Sigmoid colon (tissue), 7 donors: Measurements from ENCODE around the gene INTS11. TPM values are rescaled to one million over a fixed set of nuclear protein-coding genes. Genes with fewer than 3 reads are reported as not detected.

Experiments
- DNase-seq: peaks from one replicate; pipeline ENCODE4 v3.0.0-alpha.2; 2019
- H3K27ac ChIP-seq, 4 donors: fragments of 200-600 bp; sonication (generic); one replicate each; pipeline ENCODE4 v1.5.1; 2016 to 2019; ENCODE audit warnings: mild to moderate bottlenecking in 1 of 4
- H3K27me3 ChIP-seq, 3 donors: fragments of 200-600 bp; sonication (generic); one replicate each; pipeline ENCODE4 v1.5.1; 2019; ENCODE audit warnings: mild to moderate bottlenecking in 1 of 3
- H3K36me3 ChIP-seq, 4 donors: fragments of 200-600 bp; sonication (generic); one replicate each; pipeline ENCODE4 v1.5.1; 2016 to 2019
- H3K4me1 ChIP-seq, 4 donors: fragments of 200-600 bp; sonication (generic); one replicate each; pipeline ENCODE4 v1.5.1; 2017 to 2019
- H3K4me3 ChIP-seq, 4 donors: fragments of 200-600 bp; sonication (generic); one replicate each; pipeline ENCODE4 v1.5.1; 2017 to 2019; ENCODE audit warnings: mild to moderate bottlenecking in 2 of 4, moderate library complexity in 1 of 4
- H3K9me3 ChIP-seq, 4 donors: fragments of 200-600 bp in 3 of 4; sonication (generic) in 3 of 4; one replicate each; pipeline versions ENCODE4 v1.5.1 to v1.6.1; 2013 to 2019
- EP300 ChIP-seq, 4 donors: sonication (generic); formaldehyde crosslinking; IDR thresholded peaks; one replicate each; pipeline ENCODE4 v1.6.1; 2017; ENCODE audit warnings: antibody characterized with exemption in 4 of 4
- POLR2A ChIP-seq, 2 donors: fragments of 450-650 bp; IDR thresholded peaks; one replicate each; pipeline ENCODE4 v1.6.1; 2016; ENCODE audit warnings: antibody characterized with exemption in 2 of 2, mild to moderate bottlenecking in 2 of 2, moderate library complexity in 2 of 2
- POLR2AphosphoS5 ChIP-seq, 4 donors: sonication (generic); formaldehyde crosslinking; IDR thresholded peaks; one replicate each; pipeline ENCODE4 v1.6.1; 2017; ENCODE audit warnings: antibody characterized with exemption in 4 of 4
- WGBS, 2 donors: extraction: QIAGEN DNeasy Blood & Tissue Kit; methylation state at CpG; one replicate each; pipeline ENCODE4 v1.1.7; 2013; 5-methylcytosine and 5-hydroxymethylcytosine counted together
- intact Hi-C: fragments of 100-400 bp; cut with DNase I; formaldehyde crosslinking; loops from one replicate; pipeline ENCODE4 v1.15.1; 2023
- polyA plus RNA-seq, 3 donors: library from polyadenylated mRNA; stranded (reverse); fragments of 200-250 nt; gene quantifications; one replicate each; pipeline ENCODE4 v1.2.3, GENCODE V29; 2013
- total RNA-seq, 4 donors: library from RNA; depleted of rRNA; stranded (reverse); fragments of >200 nt; gene quantifications; one replicate each; pipeline ENCODE4 v1.1.0, GENCODE V29; 2016
- TF ChIP-seq, protein P1 (sequence below), 4 experiments: fragments of 450-650 bp in 3 of 4; fragments of 200-600 bp in 1 of 4; IDR thresholded peaks; one replicate each; pipeline ENCODE4 v1.5.1; 2016 to 2019; ENCODE audit warnings: antibody characterized with exemption in 4 of 4, mild to moderate bottlenecking in 3 of 4, moderate library complexity in 2 of 4
- donor health status: healthy with polysubstance abuse.
- donor health status: Bipolar disorder and iron deficiency.
- donor health status: healthy.

INTS11 gene
- total and polyA plus RNA-seq, 7 donors = 58.3 to 135 (median 87.1) TPM

- no peak overlapping the region for H3K27ac ChIP-seq
- 90 to 92% methylated on average over 17 of the region's 17 CpGs for WGBS, 2 donors
- no peak for DNase-seq
- no peak overlapping the region for H3K4me3 ChIP-seq
- no peaks in the 10 kb centered on the region for H3K27me3 ChIP-seq
- TF ChIP-seq, protein P1, sequence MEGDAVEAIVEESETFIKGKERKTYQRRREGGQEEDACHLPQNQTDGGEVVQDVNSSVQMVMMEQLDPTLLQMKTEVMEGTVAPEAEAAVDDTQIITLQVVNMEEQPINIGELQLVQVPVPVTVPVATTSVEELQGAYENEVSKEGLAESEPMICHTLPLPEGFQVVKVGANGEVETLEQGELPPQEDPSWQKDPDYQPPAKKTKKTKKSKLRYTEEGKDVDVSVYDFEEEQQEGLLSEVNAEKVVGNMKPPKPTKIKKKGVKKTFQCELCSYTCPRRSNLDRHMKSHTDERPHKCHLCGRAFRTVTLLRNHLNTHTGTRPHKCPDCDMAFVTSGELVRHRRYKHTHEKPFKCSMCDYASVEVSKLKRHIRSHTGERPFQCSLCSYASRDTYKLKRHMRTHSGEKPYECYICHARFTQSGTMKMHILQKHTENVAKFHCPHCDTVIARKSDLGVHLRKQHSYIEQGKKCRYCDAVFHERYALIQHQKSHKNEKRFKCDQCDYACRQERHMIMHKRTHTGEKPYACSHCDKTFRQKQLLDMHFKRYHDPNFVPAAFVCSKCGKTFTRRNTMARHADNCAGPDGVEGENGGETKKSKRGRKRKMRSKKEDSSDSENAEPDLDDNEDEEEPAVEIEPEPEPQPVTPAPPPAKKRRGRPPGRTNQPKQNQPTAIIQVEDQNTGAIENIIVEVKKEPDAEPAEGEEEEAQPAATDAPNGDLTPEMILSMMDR (IDR thresholded peaks at IDR 0.05) = no peak
- no peak for TF ChIP-seq POLR2AphosphoS5 (IDR thresholded peaks at IDR 0.05)
- no peak for TF ChIP-seq EP300 (IDR thresholded peaks at IDR 0.05)
- no peak for TF ChIP-seq POLR2A (IDR thresholded peaks at IDR 0.05)
- no peaks in the 10 kb centered on the region for H3K36me3 ChIP-seq
- intact Hi-C loops = no loop called here
- H3K4me1 ChIP-seq = peaks cover 0 to 13% (median 10%) of the 10 kb centered on the region in 4 donors
- no peaks in the 10 kb centered on the region for H3K9me3 ChIP-seq
These were observed 45.4 kb downstream of the INTS11 start for GRCh38 chr1:1279028-1279427.

DNA sequence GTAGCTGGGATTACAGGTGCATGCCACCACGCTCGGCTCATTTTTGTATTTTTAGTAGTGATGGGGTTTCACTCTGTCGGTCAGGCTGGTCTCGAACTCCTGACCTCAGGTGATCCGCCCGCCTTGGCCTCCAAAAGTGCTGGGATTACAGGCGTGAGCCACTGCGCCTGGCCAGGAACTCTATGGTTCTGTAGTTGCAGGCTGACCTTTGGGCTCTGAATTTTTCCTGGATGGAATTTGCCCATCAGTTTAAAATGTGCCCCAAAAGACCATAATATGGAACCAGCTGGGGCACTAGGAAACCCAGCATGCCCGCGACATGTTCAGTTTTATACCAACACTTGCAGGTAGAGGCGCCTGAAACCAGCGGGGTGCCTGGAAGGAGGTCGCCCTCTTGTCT lies 45.8 kb downstream of the INTS11 start:
- Histone ChIP-seq H3K4me3 (no peak overlapping the region), H3K9me3 (no peaks in the 10 kb centered on the region), H3K27ac (no peak overlapping the region), H3K4me1 (peaks cover 0 to 14% (median 10%) of the 10 kb centered on the region in 4 donors), H3K27me3 (no peaks in the 10 kb centered on the region), H3K36me3 (no peaks in the 10 kb centered on the region)
- intact Hi-C loops = no loop called here
- DNase-seq = no peak
- WGBS, 2 donors = 81 to 89% methylated on average over 13 of the region's 13 CpGs
- no peak for TF ChIP-seq POLR2AphosphoS5 (IDR thresholded peaks at IDR 0.05)
- no peak for TF ChIP-seq EP300 (IDR thresholded peaks at IDR 0.05)
- TF ChIP-seq, protein P1 (IDR thresholded peaks at IDR 0.05) = no peak
- TF ChIP-seq POLR2A (IDR thresholded peaks at IDR 0.05) = no peak

DNA sequence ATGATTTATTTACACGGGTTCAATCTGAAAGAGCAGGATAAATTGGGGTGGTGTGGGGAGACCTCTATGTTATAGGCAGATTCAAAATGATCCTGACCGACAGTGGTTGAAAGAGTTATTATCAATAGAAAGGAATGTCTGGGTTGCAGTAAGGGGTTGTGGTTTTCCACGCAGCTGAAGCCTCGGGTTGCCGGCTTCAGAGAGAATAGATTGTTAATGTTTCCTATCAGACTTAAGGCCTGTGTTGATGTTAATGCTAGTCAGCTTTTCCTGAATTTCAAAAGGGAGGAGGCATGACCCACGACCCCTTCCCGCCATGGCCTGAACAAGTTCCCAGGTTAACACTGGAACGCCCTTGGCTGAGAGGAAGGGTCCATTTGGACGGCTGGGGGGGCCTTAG lies 48.6 kb downstream of the INTS11 start:
- no peak for TF ChIP-seq POLR2AphosphoS5 (IDR thresholded peaks at IDR 0.05)
- no peak for TF ChIP-seq EP300 (IDR thresholded peaks at IDR 0.05)
- TF ChIP-seq, protein P1 (IDR thresholded peaks at IDR 0.05) = no peak
- no peak for TF ChIP-seq POLR2A (IDR thresholded peaks at IDR 0.05)
- DNase-seq = no peak
- Histone ChIP-seq H3K27ac (no peak overlapping the region), H3K36me3 (no peaks in the 10 kb centered on the region), H3K4me3 (no peak overlapping the region), H3K9me3 (no peaks in the 10 kb centered on the region), H3K4me1 (peaks cover 0 to 36% (median 31%) of the 10 kb centered on the region in 4 donors), H3K27me3 (no peaks in the 10 kb centered on the region)
- intact Hi-C loops = no loop called here
- WGBS, 2 donors = 78 to 85% methylated on average over 9 of the region's 9 CpGs

DNA sequence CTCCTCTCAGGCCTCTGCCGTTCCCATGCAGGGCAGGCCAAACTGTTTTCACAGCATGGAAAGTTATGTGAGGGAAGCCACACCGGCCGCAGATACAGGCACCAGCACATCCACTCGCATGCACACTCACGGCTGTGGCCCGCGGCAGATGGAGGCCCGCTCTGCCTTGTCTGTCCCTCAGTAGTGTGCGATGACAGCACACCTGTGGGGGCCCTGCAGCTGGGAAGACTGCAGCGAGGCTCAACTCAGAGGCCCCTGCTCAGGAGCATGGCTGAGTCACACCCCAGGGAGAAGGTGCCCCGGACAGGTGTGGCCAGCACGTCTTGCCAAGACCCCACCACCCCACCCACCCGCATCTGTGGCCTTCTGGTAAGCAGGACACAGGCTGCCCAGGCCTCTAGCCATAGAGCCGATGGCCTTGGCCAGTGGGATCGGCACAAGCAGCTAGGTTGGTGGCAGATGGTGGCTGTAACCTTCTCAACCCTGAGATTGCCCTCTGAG lies 49.5 kb downstream of the INTS11 start:
- peak overlapping the region in 1 of 4 donors; percentile 89 for H3K27ac ChIP-seq
- no peaks in the 10 kb centered on the region for H3K9me3 ChIP-seq
- TF ChIP-seq POLR2AphosphoS5 (IDR thresholded peaks at IDR 0.05) (no peak), POLR2A (IDR thresholded peaks at IDR 0.05) (no peak), EP300 (IDR thresholded peaks at IDR 0.05) (no peak)
- TF ChIP-seq, protein P1 (IDR thresholded peaks at IDR 0.05) = no peak
- WGBS, 2 donors = 86 to 88% methylated on average over 15 of the region's 15 CpGs
- H3K36me3 ChIP-seq = no peaks in the 10 kb centered on the region
- no peaks in the 10 kb centered on the region for H3K27me3 ChIP-seq
- H3K4me1 ChIP-seq = peaks cover 0 to 45% (median 40%) of the 10 kb centered on the region in 4 donors
- intact Hi-C loops = loop anchor here (1.0 to 5.0 kb wide), 2 partner anchors 43 to 153 kb away; partner anchors contain the start of genes B3GALT6 and SDF4
- DNase-seq = no peak
- H3K4me3 ChIP-seq = peak overlapping the region in 2 of 4 donors; percentile 84 to 99
